GM08714 (cell line): ENCODE data around the gene EXOC4.
"Not testable (repeated sequence)": the region's sequence is repeated elsewhere in the genome, so short reads cannot be mapped to it uniquely, and the experiment has no call there.

ENCODE experiments used
- H3K4me3 ChIP-seq: fragments of 200-500 bp; sonication (Bioruptor generic); 2 replicates; pipeline ENCODE4 v1.5.1; 2014; ENCODE audit warnings: mild to moderate bottlenecking, low read length, inconsistent platforms
- ZNF274 ChIP-seq: IDR thresholded peaks from 2 replicates; pipeline ENCODE4 v1.6.1; 2012; ENCODE audit warnings: mild to moderate bottlenecking, low read depth, low read length

EXOC4 gene

DNA sequence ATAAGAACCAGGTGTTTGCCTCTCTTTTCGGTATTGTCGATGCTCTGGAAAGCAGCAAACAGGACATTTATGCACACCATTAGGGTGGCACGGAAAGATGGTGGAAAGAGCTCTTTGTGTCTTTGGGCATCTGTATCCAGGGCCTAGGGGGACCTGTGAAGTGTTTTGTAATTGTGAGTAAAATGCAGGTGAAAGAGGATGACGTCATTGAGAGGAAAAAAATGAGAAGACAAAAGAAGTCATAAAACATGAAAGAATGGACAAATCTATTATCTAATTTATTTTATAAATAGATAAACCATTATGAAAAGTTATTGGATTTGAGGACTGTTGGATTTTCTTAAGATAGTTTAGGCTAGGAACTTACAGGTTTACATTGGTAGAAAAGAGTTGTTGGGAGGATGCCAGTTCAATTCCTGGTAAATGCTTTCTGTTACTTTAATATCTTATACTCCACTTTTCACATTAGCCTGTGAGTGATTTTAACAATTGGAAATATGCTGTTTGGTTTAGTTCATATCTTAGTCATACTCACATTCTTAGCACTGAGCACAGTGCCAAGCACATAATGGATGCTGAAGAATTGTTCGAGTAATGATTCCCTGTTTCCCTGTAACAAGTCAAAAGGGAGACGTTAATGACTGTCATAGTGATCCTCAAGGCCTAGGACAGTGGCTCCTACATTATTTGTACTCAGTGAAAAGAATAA lies 62.6 kb downstream of the EXOC4 start:
- H3K4me3 ChIP-seq: no peak overlapping the region
- no peak for TF ChIP-seq ZNF274

DNA sequence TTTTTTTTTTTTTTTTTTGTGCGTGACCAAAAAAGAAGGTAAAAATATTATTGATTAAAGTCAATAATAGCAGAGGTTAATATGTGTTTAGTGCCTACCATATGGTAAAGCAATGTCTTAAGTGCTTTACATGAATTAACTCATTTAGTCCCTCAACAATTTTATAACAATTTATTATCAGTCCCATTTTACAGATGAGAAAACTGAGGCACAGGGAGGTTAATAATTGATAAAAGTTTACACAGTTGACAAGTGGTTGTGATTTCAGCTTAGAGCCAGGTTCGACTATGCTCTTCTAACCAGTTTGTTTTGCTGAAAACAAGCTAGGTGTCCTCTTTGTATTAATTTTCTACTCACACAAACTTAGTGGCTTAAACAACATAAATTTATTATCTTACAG lies 67.0 kb downstream of the EXOC4 start:
- no peak overlapping the region for H3K4me3 ChIP-seq
- TF ChIP-seq ZNF274: no peak

DNA sequence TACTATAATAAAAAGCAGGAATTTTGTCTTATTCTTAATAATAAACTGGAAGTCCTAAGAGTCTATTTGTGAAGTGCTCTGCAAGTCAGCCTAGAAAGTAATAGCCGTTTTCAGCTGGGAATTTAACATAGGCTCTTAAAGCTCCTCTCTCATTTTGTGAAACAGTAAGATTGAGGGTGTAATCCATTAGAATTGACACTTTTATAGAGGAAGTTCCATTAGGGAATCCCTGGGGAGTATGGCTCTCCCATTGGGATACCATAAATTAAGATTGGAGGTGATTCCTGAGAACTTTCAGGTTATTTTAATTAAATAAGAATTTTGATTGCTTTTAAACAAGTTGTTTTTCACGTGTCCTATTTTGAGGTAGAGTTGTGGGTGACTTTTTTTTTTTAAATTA lies 68.0 kb downstream of the EXOC4 start:
- H3K4me3 ChIP-seq: no peak overlapping the region
- TF ChIP-seq ZNF274: no peak

DNA sequence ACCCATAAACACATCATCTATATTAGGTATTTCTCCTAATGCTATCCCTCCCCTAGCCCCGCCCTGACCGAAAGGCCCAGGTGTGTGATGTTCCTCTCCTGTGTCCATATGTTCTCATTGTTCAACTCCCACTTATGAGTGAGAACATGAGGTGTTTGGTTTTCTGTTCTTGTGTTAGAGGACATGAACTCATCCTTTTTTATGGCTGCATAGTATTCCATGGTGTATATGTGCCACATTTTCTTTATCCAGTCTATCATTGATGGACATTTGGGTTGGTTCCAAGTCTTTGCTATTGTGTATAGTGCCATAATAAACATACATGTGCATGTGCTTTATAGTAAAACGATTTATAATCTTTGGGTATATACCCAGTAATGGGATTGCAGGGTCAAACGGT lies 68.5 kb downstream of the EXOC4 start:
- not testable (repeated sequence) for H3K4me3 ChIP-seq

DNA sequence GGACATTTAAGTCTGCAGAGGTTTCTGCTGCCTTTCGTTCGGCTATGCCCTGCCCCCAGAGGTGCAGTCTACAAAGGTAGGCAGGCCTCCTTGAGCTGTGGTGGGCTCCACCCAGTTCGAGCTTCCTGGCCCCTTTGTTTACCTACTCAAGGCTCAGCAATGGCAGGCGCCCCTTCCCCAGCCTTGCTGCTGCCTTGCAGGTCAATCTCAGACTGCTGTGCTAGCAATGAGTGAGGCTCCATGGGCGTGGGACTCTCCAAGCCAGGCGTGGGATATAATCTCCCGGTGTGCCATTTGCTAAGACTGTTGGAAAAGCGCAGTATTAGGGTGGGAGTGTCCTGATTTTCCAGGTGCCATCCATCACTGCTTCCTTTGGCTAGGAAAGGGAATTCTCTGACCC lies 73.9 kb downstream of the EXOC4 start:
- H3K4me3 ChIP-seq: not testable (repeated sequence)

DNA sequence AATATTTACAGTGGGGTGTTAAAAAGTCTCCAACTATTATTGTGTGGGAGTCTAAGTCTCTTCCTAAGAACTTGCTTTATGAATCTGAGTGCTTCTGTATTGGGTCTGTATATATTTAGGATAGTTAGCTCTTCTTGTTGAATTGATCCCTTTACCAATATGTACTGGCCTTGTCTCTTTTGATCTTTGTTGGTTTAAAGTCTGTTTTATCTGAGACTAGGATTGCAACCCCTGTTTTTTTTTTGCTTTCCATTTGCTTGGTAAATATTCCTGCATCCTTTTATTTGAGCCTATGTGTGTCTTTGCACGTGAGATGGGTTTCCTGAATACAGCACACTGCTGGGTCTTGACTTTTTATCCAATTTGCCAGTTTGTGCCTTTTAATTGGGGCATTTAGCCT lies 75.1 kb downstream of the EXOC4 start:
- not testable (repeated sequence) for H3K4me3 ChIP-seq

DNA sequence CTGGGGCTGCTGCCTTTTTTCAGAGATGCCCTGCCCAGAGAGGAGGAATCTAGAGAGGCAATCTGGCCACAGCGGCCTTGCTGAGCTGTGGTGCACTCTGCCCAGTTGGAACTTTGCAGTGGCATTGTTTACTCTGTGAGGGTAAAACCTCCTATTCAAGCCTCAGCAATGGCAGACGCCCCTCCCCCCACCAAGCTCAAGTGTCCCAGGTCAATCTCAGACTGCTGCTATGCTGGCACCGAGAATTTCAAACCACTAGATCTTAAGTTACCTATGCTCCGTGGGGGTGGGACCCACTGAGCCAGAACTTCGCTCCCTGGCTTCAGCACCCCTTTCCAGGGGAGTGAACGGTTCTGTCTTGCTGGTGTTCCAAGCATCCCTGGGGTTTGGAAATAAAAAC lies 77.2 kb downstream of the EXOC4 start:
- H3K4me3 ChIP-seq: no peak overlapping the region
- TF ChIP-seq ZNF274: no peak

DNA sequence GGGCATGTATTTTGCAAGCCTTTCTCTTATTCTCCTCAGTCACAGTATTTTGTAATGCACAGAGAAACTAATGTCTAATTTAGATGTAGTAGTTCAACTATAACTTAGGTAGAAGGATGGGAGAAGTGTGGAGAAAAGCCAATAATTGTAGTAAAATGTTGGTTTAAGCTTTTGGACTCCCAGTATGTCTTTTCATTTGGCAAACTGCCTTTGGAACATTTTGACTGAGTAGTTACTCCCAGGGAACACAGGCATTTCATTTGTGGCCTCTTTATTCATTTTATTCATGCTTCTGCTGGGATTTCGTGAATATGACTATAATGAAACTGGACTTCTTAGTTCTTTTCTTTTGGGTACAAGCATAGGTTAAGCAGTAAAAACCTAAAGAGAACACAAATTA lies 79.0 kb downstream of the EXOC4 start:
- no peak overlapping the region for H3K4me3 ChIP-seq
- no peak for TF ChIP-seq ZNF274

DNA sequence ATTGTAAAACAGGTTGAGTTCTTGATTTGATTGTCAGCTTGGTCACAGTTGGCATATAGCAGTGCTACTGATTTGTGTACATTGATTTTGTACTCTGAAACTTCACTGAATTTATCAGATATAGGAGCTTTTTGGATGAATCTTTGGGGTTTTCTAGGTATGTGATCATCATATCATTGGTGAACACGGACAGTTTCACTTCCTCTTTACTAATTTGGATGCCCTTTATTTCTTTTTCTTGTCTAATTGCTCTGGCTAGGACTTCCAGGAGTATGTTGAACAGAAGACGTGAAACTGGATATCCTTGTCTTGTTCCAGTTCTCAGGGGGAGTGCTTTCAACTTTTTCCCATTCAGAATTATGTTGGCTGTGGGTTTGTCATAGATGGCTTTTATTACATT lies 86.9 kb downstream of the EXOC4 start:
- no peak overlapping the region for H3K4me3 ChIP-seq
- TF ChIP-seq ZNF274: no peak

DNA sequence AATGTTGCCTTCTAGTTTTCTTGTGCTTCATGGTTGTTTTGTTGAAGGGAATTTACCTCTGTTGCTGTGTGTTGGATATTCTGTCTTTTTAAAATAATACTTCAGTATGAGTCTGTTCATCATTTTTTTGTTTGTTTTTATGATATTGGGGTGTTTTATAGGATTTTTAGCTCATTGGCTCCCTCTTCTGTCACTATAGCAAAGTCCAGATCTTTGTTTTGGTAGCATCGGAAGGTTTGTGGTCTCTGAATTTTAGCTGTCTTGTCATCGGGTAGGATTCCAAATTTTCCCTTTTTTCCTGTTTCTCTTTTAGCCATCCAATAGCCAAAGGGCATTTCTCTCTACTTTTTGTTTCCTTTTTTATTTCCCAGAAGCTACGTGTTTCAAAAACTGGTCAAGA lies 91.4 kb downstream of the EXOC4 start:
- TF ChIP-seq ZNF274: no peak
- no peak overlapping the region for H3K4me3 ChIP-seq

DNA sequence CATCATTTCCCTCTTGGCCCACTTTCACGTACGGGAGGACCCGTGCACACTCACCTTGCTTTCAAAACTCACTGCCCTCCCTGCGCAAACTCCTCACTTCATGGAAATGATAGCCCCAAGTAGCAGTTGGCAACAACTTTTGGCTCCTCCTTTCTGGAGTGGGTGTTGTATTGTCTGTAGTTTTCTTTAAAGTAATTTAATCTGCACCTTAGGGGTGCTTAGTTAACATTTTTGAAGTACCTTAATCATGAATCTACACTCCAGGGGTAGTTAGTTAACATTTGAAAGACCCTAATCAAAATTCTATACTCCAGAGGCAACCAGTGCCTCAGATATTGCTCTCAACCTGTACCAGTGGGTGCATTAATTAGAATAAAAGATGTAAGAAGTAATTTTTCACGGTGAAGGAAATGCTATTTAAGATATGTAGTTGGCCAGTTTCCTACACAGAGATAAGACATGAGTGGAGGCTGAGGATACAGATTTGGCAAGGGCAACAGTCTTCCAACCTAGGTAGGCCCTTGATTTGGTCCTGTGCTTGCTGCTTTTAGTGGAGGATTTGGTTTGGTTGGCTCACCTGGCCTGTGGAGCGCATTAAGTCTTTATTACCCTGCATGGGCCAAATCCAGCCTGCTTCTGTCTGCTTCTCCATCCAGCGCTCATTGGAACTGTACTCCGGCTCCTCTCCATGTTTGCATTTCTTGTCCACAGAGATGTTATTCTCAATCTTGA lies 93.0 kb downstream of the EXOC4 start:
- H3K4me3 ChIP-seq: no peak overlapping the region
- no peak for TF ChIP-seq ZNF274

DNA sequence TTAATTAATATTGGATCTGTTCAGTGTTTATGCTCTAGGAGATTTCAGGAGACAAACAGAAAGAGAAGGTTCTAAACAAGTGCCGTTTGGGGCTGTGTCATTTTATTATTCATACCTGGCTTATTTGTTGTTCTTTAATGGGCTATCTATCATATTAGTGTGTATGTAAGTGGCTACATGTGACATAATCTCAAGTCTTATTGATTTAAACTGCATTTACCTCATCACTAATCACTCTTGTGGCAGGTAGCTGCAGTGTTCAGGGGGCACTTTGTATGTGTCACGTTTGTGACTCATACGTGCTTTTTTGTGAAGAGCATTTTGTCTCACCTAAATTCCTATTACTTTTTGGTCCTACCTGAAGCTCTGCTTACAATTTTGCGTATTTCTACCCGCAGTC lies 95.4 kb downstream of the EXOC4 start:
- TF ChIP-seq ZNF274: no peak
- no peak overlapping the region for H3K4me3 ChIP-seq

DNA sequence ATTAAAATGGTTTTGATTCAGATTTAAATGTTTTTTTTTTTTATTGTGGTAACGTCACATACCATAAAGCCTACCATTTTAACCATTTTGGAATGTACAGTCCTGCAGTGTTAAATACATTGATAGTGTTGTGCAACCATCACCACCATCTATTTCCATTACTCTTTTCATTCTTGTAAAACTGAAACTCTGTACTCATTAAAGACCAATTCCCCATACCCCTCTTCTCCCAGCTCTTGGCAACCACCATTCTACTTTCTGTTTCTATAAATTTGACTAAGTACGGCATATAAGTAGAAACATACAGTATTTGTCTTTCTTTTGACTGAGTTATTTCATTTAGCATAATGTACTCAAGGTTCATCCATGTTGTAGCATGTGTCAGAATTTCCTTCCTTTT lies 96.2 kb downstream of the EXOC4 start:
- no peak for TF ChIP-seq ZNF274

DNA sequence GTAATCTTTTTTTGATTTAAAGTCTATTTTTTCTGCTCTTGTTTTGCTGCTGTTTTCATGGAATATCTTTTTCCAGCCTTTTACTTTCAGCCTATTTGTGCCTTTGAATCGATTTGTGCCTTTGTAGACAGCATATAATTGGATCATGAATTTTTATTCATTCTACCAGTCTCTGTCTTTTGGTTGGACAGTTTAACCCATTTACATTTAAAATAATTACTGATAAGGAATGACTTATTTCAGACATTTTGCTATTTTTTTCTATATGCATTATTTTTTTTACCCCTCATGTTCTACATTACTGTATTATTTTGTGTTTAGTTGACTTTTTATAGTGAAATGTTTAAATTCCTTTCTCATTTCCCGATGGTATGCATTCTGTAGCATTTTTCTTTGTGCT lies 99.6 kb downstream of the EXOC4 start:
- no peak overlapping the region for H3K4me3 ChIP-seq
- no peak for TF ChIP-seq ZNF274

More for the DNA sequence above, 96.2 kb downstream of the EXOC4 start:
- no peak overlapping the region for H3K4me3 ChIP-seq

DNA sequence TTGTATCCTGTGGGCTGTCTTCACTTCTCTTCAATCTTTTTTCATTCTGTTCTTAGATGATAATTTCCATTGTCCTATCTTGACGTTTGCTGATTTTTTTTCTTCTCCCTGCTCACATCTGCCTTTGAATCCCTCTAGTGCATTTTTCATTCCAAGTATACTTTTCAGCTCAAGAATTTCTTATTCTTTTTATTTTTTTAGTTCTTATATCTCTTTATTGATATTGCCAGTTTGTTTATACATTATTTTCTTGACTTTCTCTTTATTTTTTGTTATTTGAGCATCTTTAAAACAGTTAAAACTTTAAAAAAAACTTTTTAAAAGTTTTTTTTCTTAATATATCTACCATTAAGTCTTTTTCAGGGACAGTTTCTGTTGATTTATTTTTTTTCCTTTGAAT lies 100.9 kb downstream of the EXOC4 start:
- TF ChIP-seq ZNF274: no peak

More for the DNA sequence above, 100.9 kb downstream of the EXOC4 start:
- H3K4me3 ChIP-seq: no peak overlapping the region
